WI38 (cell line): ENCODE results near the gene LPAR5.

Experiments used
- H3K4me3 ChIP-seq: 2 replicates; pipeline ENCODE4 v1.5.1; 2011; ENCODE audit warnings: low read depth, mild to moderate bottlenecking, control low read depth, low read length
- TF ChIP-seq, protein P1 (sequence below): IDR thresholded peaks from 2 replicates; pipeline ENCODE4 v1.5.1; 2012; ENCODE audit warnings: low read depth, mild to moderate bottlenecking, control low read depth, low read length

LPAR5 gene

DNA sequence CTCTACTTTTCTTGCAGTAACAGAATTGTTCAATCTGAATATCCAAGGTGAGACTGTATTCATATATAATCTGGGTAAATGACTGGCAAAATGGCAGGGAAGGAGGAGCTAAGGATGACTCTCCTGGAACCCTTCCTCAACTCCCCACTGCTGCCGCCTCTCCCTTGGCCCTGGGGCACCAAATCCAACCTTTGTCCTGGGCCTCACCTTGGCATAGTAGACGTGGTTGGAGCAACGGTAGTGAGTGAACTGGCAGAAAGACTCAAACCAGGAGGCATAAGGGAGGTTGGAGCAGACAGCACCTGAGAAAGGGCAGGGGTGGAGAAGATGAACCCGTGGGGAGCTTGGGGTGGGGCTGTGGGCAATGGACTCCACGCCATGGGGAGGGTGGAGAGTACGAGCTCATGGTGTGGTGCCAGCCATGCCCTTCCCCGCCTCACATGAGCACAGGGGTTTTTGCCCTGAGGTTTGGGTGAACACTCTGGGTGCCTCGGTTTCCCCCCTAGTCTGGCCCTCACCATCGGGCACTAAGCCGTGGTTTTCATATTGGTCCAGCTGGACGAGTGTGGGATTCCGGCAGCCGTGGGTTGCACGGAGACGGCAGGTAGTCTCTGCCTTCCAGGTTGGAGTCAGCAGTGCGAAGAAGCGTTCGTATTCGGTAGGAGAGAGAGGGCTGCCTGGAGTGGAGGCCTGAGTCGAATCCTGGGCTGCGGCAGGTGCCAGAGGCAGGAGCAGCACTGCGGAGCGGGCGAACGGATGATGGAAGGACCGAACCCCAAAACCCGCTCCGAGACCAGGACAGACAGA, 10.7 kb upstream of the LPAR5 start:
- TF ChIP-seq, protein P1, sequence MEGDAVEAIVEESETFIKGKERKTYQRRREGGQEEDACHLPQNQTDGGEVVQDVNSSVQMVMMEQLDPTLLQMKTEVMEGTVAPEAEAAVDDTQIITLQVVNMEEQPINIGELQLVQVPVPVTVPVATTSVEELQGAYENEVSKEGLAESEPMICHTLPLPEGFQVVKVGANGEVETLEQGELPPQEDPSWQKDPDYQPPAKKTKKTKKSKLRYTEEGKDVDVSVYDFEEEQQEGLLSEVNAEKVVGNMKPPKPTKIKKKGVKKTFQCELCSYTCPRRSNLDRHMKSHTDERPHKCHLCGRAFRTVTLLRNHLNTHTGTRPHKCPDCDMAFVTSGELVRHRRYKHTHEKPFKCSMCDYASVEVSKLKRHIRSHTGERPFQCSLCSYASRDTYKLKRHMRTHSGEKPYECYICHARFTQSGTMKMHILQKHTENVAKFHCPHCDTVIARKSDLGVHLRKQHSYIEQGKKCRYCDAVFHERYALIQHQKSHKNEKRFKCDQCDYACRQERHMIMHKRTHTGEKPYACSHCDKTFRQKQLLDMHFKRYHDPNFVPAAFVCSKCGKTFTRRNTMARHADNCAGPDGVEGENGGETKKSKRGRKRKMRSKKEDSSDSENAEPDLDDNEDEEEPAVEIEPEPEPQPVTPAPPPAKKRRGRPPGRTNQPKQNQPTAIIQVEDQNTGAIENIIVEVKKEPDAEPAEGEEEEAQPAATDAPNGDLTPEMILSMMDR = no peak
- no peak overlapping the region for H3K4me3 ChIP-seq

GRCh38 chr12:6644903-6645302, 9.1 kb upstream of the LPAR5 start:
- TF ChIP-seq, protein P1 = no peak
- H3K4me3 ChIP-seq = no peak overlapping the region

DNA sequence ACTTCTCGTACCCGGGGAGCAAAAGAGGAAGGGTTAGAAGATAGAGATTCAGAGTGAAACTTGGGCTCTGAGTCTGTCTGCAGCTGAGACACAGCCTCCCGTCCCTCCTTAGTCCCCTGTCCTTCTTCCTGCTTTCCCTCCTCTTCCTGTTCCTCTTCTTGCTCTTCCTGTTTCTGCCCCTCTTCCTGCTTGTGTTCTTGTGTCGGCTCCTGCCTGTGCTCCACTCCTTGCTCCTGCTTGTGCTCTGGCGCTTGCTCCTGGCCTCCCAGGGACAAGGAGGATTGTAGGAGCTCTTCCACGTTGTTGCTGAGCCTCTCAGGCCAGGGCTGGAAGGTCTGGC, 8.5 kb upstream of the LPAR5 start:
- TF ChIP-seq, protein P1 = no peak
- H3K4me3 ChIP-seq = no peak overlapping the region

- TF ChIP-seq, protein P1 = no peak
Observed at GRCh38 chr12:6643569-6644256, 8.0 kb upstream of the LPAR5 start.

GRCh38 chr12:6641131-6641530, 5.4 kb upstream of the LPAR5 start:
- H3K4me3 ChIP-seq = no peak overlapping the region
- TF ChIP-seq, protein P1 = no peak

More at GRCh38 chr12:6643569-6644256, 8.0 kb upstream of the LPAR5 start:
- no peak overlapping the region for H3K4me3 ChIP-seq

GRCh38 chr12:6640497-6640896, 4.7 kb upstream of the LPAR5 start:
- TF ChIP-seq, protein P1 = no peak
- H3K4me3 ChIP-seq = no peak overlapping the region

GRCh38 chr12:6639151-6639801, 3.5 kb upstream of the LPAR5 start:
- H3K4me3 ChIP-seq = no peak overlapping the region
- TF ChIP-seq, protein P1 = no peak
